ENCODE results near the gene GAGE12H. TPM values are rescaled to one million over a fixed set of nuclear protein-coding genes. Genes with fewer than 3 reads are reported as not detected.

GAGE12H gene
- total RNA-seq, 1 donor from 2014 or later: not detected

DNA sequence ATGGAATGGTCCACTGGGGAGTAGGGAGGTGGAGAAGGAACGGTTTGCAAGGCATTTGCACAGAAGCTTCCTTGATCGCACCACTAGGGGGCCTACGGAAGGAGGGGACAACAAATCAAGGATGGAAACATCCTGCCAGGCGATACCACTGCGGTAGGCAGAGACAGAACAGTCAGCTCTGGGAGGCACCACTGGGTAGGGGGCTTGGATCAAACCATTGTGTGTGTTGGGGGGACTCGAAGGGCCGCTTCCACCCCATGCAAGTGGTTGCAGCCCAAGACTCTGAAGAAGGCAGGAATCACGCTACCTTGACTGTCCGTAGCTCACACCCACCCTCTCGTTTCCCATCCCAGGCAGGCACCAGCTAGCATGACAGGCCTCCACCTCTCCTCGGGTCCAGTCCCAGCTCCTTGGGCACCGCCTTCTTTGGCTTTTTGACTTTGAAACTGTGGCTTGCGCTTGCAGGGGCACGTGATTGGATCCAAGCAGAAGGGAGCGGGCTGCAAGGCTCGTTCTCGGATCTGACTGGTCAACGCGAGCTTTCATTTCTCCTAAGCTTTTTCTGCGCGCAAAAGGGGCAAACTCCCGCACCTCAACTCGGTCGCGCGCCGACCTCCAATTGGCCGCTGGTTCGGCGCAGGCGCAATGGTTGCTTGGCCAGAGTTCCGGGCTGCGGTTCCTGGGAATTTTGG lies 47.5 kb downstream of the GAGE12H start:
- H3K36me3 Mint-ChIP-seq (ENCODE audit: low read depth): no peaks in the 10 kb centered on the region
- intact Hi-C loops (cut with micrococcal nuclease): no loop called here
- no peak overlapping the region for H3K27ac Mint-ChIP-seq
- peak; percentile 53 for DNase-seq
- H3K4me3 Mint-ChIP-seq: no peak overlapping the region
- no peaks in the 10 kb centered on the region for H3K27me3 Mint-ChIP-seq
- H3K9me3 Mint-ChIP-seq: peaks cover 3% of the 10 kb centered on the region
- no peaks in the 10 kb centered on the region for H3K4me1 Mint-ChIP-seq

Other genes starting within 250 kb of the GAGE12H start
- not detected in 2 replicates for gene GAGE13, start 248.4 kb upstream of the GAGE12H start, total RNA-seq
- not detected in 2 replicates for gene GAGE12C, start 47.8 kb upstream of the GAGE12H start, total RNA-seq
- not detected in 2 replicates for gene GAGE12D, start 38.2 kb upstream of the GAGE12H start, total RNA-seq
- not detected in 2 replicates for gene GAGE12E, start 28.7 kb upstream of the GAGE12H start, total RNA-seq
- not detected in 2 replicates for gene GAGE12F, start 19.1 kb upstream of the GAGE12H start, total RNA-seq
- not detected in 2 replicates for gene GAGE12G, start 9.5 kb upstream of the GAGE12H start, total RNA-seq
- gene GAGE2A, start 9.5 kb downstream of the GAGE12H start, total RNA-seq: not detected in 2 replicates
- gene GAGE1, start 19.1 kb downstream of the GAGE12H start, total RNA-seq: not detected in 2 replicates
- not detected in 2 replicates for gene PAGE1, start 116.0 kb downstream of the GAGE12H start, total RNA-seq
- not detected in 2 replicates for gene PAGE4, start 249.4 kb downstream of the GAGE12H start, total RNA-seq

All from activated CD4-positive, alpha-beta T cell treated with anti-CD3 and anti-CD28 coated beads, Interleukin-2, amount 10 ng/mL, durations not matched to agents 24 days and 14 days (primary cell).